HK-2 (cell line): ENCODE data around the gene CASP9.
"Not testable (repeated sequence)": the region's sequence is repeated elsewhere in the genome, so short reads cannot be mapped to it uniquely, and the experiment has no call there.

Source experiments
- DNase-seq: peaks from one replicate; pipeline ENCODE4 v3.0.0-alpha.2; 2018; ENCODE audit not compliant: unreplicated experiment

Gene CASP9

GRCh38 chr1:15526021-15526489 lies 2.0 kb upstream of the CASP9 start:
- no peak for DNase-seq

DNA sequence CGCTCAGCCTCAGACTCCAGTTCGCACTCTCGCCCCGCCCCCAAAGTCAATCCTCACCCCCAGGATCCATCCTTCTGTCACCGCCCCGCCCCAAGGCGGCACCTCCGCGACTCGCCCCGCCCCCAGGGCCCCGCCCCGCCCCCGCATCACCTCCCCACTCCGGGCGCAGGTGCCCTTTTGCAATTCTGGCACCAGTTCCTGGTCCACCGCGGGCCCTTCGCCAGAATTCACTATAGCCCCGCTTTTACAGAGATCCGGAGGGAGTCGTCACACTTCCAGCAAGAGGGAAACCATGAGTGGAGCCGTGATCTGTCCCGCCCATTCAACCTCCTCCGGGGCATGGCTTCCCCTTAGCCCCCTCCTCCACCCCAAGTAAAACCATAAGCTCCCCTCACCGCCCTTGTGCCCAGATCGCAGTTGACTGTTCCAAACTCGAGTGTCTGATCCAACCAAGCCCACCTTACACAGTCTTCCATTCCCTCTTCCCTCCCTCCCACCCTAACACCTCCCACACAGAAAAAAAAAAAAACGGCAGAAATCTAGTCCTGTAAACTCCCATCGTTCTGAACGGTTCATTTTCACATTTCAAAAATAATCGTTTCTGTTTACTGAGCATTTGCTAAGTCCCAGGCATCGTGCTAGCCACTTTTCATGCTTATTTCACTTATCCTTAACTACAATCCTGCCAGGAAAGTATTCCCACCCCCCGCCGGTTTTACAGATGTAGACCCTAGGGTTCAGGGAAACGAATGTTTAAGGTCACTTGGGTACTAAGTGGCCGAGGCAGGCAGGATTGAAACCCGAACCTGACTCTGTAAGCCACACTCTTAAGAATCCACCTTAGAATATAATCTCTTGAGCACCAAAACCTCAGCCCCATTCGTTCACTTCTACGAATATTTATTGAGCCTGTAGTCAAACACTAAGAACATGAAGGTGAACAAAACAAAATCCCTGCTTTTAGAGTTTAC lies 1.3 kb upstream of the CASP9 start:
- peak; percentile 99 for DNase-seq

DNA sequence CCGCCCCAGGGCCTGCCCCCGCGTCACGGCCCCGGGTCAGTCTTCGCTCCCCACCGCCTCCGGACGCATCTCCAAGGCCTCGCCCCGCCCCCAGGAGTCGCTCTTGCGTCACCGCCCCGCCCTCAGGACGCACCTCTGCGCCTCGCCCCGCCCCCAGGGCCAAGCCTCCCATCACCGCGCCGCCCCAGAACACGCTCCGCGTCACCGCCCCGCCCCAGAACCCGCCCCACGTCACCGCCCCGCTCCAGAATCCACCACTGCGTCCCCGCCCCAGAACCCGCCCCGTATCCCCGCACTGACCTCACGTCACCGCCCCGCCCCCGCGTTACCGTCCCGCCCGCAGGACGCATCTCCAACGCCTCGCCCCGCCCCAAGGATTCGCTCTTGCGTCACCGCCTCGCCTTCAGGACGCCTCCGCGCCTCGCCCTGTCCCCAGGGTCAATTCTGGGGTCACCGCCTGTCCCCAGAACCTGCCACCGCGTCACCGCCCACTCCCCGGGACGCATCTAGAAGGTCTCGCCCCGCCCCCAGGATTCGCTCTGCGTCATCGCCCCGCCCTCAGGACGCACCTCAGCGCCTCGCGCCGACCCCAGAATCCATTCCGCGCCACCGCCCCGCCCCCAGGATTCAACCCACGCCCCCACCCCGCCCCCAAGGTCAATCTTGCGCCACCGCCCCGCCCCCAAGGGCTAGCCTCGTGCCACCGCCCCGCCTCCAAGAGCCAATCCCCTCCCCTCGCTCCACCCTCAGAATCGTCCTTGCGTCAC lies 451 bp upstream of the CASP9 start:
- DNase-seq = peak; percentile 100

- DNase-seq = no peak
These were observed 653 bp downstream of the CASP9 start for GRCh38 chr1:15523104-15524020.

DNA sequence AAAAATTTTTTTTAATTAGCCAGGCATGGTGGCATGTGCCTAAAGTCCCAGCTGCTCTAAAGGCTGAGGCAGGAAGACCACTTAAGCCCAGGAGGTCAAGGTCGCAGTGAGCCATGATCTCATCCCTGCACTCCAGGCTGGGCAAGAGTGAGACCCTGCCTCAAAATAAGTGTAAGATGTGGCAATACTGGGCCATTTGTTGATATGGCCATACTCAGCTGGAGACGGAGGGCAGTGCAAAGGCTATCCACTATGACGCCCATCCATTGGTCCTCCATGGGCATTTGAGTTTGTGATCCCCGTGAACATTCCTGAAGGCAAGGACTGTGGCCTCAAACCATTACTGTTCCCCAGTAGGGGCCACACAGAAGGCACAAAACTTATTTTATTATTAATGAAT lies 1.5 kb downstream of the CASP9 start:
- no peak for DNase-seq

DNA sequence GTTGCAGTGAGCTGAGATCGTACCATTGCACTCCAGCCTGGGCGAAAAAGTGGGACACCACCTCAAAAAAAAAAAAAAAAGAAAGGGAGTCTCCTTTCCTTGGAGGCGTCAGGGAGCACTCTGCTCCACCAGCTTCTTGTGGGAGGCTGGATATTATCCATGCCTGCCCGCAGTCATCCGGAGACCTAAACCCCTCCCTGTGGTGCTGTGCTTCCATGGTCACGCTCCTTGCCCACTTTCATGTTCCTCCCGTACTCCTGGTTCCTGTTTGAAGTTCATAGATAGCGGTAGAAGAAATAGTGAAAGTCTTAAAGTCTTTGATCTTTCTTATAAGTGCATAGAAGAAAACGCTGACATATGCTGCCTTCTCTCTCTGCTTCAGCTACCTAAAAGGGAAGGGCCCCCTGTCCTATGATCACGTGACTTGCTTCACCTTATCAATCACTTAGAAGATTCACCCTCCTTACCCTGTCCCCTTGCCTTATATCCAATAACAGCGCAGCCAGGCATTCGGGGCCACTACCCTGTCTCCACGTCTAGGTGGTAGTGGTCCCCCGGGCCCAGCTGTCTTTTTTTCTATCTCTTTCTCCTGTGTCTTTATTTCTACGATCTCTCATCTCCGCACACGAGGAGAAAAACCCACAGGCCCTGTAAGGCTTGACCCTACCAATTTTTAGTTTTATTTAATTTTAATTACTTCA lies 2.7 kb downstream of the CASP9 start:
- DNase-seq = not testable (repeated sequence)

DNA sequence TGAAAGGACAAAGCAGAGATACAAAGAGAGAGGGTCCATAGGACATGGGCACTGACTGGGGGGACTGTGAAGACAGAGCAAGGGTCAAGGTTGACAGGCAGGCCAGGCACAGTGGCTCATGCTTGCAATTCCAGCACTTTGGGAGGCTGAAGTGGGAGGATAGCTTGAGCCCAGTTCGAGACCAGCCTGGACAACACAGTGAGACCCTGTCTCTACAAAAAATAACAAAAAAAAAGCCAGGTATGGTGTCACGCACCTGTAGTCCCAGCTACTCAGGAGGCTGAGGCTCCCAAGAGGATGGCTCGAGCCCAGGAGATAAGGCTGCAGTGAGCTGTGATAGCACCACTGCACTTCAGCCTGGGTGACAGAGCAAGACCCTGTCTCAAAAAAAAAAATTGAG lies 4.4 kb downstream of the CASP9 start:
- no peak for DNase-seq

GRCh38 chr1:15515022-15515663 lies 8.9 kb downstream of the CASP9 start:
- DNase-seq = no peak

DNA sequence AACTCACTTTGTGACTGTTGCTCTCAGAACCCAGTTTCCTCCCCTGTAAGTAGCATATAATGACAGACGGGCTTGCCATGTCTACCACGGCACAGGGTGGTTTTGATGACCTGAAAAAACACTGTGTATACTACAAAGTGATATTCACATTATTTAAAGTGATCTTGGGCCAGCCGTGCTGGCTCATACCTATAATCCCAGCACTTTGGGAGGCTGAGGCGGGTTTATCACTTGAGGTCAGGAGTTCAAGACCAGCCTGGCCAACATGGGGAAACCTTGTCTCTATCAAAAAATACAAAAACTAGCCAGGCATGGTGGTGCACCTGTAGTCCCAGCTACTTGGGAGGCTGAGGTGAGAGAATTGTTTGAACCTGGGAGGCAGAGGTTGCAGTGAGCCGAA lies 9.5 kb downstream of the CASP9 start:
- not testable (repeated sequence) for DNase-seq

DNA sequence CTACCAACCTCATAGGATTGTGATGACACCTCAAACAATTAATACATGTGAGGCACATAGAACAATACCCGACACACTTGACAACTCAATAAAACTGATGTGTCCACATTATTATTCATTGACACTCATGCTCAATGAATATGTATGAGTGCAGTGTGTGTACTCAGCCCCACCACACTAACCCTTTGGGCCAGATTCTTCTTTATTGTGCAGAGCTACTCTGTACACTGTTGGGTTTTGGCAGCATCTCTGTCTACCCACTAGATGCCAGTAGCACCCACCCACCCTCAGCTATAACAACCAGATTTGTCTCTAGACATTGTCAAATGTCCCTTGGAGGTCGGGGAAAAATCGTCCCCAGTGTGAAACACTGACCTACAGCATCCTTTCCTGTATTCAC lies 10.1 kb downstream of the CASP9 start:
- no peak for DNase-seq

DNA sequence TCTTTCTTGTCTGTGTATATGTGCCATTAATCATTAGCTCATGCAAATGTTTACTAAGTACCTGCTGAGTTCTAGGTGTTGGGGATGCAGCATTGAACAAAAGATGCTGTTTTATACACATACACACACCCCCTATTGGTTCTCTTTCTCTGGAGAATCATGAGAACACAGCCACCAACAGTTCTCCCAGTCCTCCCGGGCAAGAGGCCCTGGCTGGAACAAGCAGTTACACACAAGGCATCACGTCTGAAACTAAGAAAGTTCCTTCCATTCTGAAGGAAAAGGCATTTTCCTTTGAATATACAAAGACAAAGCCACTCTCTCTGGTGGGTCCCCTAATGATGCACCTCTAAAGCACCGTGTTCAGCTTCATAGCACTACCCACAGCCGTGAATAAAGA lies 10.8 kb downstream of the CASP9 start:
- no peak for DNase-seq

DNA sequence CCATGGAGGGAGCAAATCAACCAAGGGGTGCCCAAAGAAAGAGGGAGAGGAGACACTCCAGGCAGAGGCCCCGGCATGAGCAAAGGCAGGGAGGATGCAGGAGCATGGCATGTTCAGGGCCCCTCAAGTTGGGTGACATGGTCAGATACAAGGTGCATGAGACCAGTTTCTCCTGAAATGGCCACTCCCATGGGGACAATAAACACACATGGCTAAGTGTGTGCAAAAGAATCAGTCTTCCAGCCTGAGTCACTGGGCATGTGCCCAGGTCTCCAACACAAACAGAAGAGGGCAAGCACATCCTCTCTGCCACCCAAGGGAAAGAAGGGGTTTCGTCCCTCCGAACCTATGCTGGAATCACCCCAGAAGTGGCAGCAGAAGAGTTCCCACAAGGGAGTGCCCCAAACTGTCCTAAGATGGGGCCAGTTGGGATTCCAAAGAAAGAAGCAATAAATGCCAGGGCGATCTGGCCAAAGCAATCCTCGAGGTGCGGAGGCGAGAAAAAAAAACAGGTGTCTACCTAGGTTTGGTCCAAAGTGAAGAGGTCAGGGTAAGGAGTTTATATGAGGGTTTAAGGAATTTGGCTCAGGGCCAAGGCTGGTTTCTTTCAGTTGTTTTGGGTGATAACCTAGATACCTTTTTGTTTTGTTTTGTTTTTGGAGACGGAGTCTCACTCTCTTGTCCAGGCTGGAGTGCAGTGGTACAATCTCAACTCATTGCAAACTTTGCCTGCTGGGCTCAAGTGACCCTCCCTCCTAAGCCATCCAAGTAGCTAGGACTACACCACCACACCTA lies 13.2 kb downstream of the CASP9 start:
- no peak for DNase-seq

GRCh38 chr1:15509586-15509985 lies 14.4 kb downstream of the CASP9 start:
- DNase-seq = no peak

GRCh38 chr1:15508700-15509487 lies 15.1 kb downstream of the CASP9 start:
- DNase-seq = no peak

DNA sequence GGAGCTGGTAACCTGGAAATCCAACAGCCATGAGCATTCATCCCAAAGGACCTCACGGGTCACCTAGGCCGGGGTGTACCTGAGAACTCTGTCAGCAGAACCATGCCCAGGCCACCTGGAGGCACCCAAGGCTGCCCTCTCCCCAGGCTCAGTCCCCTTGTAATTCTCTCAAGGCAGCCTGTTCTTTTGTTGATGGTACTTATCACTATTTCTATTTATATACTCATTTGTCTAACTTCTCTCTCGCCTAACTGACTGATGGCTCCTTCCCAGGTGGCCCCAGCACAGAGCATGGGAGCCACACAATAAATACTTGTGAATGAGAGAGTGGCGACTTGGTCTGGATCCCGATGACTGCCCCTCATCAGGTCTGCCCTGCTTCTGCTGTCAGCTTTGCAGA lies 16.7 kb downstream of the CASP9 start:
- no peak for DNase-seq

GRCh38 chr1:15506831-15507230 lies 17.2 kb downstream of the CASP9 start:
- DNase-seq = no peak

DNA sequence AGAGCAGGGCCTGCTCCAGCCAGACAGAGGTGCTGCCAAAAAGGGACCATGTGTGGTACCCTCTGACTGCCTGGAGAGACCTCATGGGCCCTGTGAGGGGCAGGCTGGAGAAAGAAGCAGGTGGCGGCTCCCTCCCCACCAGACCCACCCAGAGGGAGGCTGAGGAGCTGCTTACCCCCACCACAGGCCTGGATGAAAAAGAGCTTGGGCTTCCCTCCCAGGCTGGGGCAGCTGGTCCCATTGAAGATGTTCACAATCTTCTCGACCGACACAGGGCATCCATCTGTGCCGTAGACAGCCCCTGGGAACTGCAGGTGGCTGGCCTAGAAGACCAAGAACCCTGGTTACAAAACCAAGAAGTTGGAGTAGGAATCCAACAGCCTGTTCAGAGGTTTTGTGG lies 19.6 kb downstream of the CASP9 start:
- DNase-seq = no peak

- DNase-seq = peak; percentile 44
These were observed 22.6 kb downstream of the CASP9 start for GRCh38 chr1:15501208-15502032.
